ENCODE measurements around the gene GALNT2.

The GALNT2 gene

GRCh38 chr1:230070321-230071208 is 3.5 kb downstream of the GALNT2 start:
- peaks cover 32% of the 10 kb centered on the region for H3K4me1 ChIP-seq (ENCODE audit: insufficient read depth, low read length)
- H3K9me3 ChIP-seq (ENCODE audit: low read length): no peaks in the 10 kb centered on the region
- no peaks in the 10 kb centered on the region for H3K27me3 ChIP-seq (ENCODE audit: insufficient read depth, low read length)
- peaks cover under 1% of the 10 kb centered on the region for H3K36me3 ChIP-seq (ENCODE audit: insufficient read depth, low read length)
- no peak overlapping the region for H3K4me3 ChIP-seq (ENCODE audit: low read length)
- H2AFZ ChIP-seq (ENCODE audit: low read depth, low read length): no peak overlapping the region

- H3K4me1 ChIP-seq (ENCODE audit: insufficient read depth, low read length): peaks cover 25% of the 10 kb centered on the region
- H2AFZ ChIP-seq (ENCODE audit: low read depth, low read length): no peak overlapping the region
- peaks cover 3% of the 10 kb centered on the region for H3K36me3 ChIP-seq (ENCODE audit: insufficient read depth, low read length)
- H3K27me3 ChIP-seq (ENCODE audit: insufficient read depth, low read length): no peaks in the 10 kb centered on the region
- no peak overlapping the region for H3K4me3 ChIP-seq (ENCODE audit: low read length)
- H3K9me3 ChIP-seq (ENCODE audit: low read length): no peaks in the 10 kb centered on the region
Observed at GRCh38 chr1:230071316-230071715, 4.3 kb downstream of the GALNT2 start.

- Histone ChIP-seq H3K4me3 (ENCODE audit: low read length) (no peak overlapping the region), H3K27me3 (ENCODE audit: insufficient read depth, low read length) (no peaks in the 10 kb centered on the region), H3K4me1 (ENCODE audit: insufficient read depth, low read length) (peaks cover 24% of the 10 kb centered on the region), H3K36me3 (ENCODE audit: insufficient read depth, low read length) (peaks cover 5% of the 10 kb centered on the region), H2AFZ (ENCODE audit: low read depth, low read length) (no peak overlapping the region), H3K9me3 (ENCODE audit: low read length) (no peaks in the 10 kb centered on the region)
Observed at GRCh38 chr1:230072296-230072695, 5.3 kb downstream of the GALNT2 start.

GRCh38 chr1:230072866-230073265 is 5.8 kb downstream of the GALNT2 start:
- Histone ChIP-seq H3K4me3 (ENCODE audit: low read length) (no peak overlapping the region), H3K36me3 (ENCODE audit: insufficient read depth, low read length) (peaks cover 5% of the 10 kb centered on the region), H2AFZ (ENCODE audit: low read depth, low read length) (no peak overlapping the region), H3K27me3 (ENCODE audit: insufficient read depth, low read length) (no peaks in the 10 kb centered on the region), H3K9me3 (ENCODE audit: low read length) (no peaks in the 10 kb centered on the region), H3K4me1 (ENCODE audit: insufficient read depth, low read length) (peaks cover 24% of the 10 kb centered on the region)

- Histone ChIP-seq H3K4me3 (ENCODE audit: low read length) (no peak overlapping the region), H3K27me3 (ENCODE audit: insufficient read depth, low read length) (no peaks in the 10 kb centered on the region), H3K36me3 (ENCODE audit: insufficient read depth, low read length) (peaks cover 5% of the 10 kb centered on the region), H3K4me1 (ENCODE audit: insufficient read depth, low read length) (peaks cover 22% of the 10 kb centered on the region), H3K9me3 (ENCODE audit: low read length) (no peaks in the 10 kb centered on the region), H2AFZ (ENCODE audit: low read depth, low read length) (no peak overlapping the region)
Observed at GRCh38 chr1:230073371-230074035, 6.5 kb downstream of the GALNT2 start.

GRCh38 chr1:230074270-230074669 is 7.2 kb downstream of the GALNT2 start:
- peaks cover 16% of the 10 kb centered on the region for H3K4me1 ChIP-seq (ENCODE audit: insufficient read depth, low read length)

GRCh38 chr1:230074762-230075161 is 7.7 kb downstream of the GALNT2 start:
- Histone ChIP-seq H3K4me1 (ENCODE audit: insufficient read depth, low read length) (peaks cover 16% of the 10 kb centered on the region), H3K36me3 (ENCODE audit: insufficient read depth, low read length) (peaks cover 5% of the 10 kb centered on the region), H3K4me3 (ENCODE audit: low read length) (no peak overlapping the region)

More at GRCh38 chr1:230074270-230074669, 7.2 kb downstream of the GALNT2 start:
- Histone ChIP-seq H2AFZ (ENCODE audit: low read depth, low read length) (no peak overlapping the region), H3K4me3 (ENCODE audit: low read length) (no peak overlapping the region), H3K27me3 (ENCODE audit: insufficient read depth, low read length) (no peaks in the 10 kb centered on the region), H3K9me3 (ENCODE audit: low read length) (no peaks in the 10 kb centered on the region), H3K36me3 (ENCODE audit: insufficient read depth, low read length) (peaks cover 5% of the 10 kb centered on the region)

GRCh38 chr1:230076121-230076520 is 9.1 kb downstream of the GALNT2 start:
- H3K9me3 ChIP-seq (ENCODE audit: low read length): no peaks in the 10 kb centered on the region
- H3K27me3 ChIP-seq (ENCODE audit: insufficient read depth, low read length): no peaks in the 10 kb centered on the region
- H3K4me1 ChIP-seq (ENCODE audit: insufficient read depth, low read length): peaks cover 11% of the 10 kb centered on the region
- H3K4me3 ChIP-seq (ENCODE audit: low read length): no peak overlapping the region
- H2AFZ ChIP-seq (ENCODE audit: low read depth, low read length): no peak overlapping the region
- peaks cover 5% of the 10 kb centered on the region for H3K36me3 ChIP-seq (ENCODE audit: insufficient read depth, low read length)

More at GRCh38 chr1:230074762-230075161, 7.7 kb downstream of the GALNT2 start:
- no peak overlapping the region for H2AFZ ChIP-seq (ENCODE audit: low read depth, low read length)
- no peaks in the 10 kb centered on the region for H3K9me3 ChIP-seq (ENCODE audit: low read length)
- no peaks in the 10 kb centered on the region for H3K27me3 ChIP-seq (ENCODE audit: insufficient read depth, low read length)

- no peaks in the 10 kb centered on the region for H3K27me3 ChIP-seq (ENCODE audit: insufficient read depth, low read length)
- no peak overlapping the region for H3K4me3 ChIP-seq (ENCODE audit: low read length)
- H2AFZ ChIP-seq (ENCODE audit: low read depth, low read length): no peak overlapping the region
- H3K36me3 ChIP-seq (ENCODE audit: insufficient read depth, low read length): peaks cover 5% of the 10 kb centered on the region
- H3K9me3 ChIP-seq (ENCODE audit: low read length): no peaks in the 10 kb centered on the region
- peaks cover 11% of the 10 kb centered on the region for H3K4me1 ChIP-seq (ENCODE audit: insufficient read depth, low read length)
Observed at GRCh38 chr1:230077011-230077410, 10.0 kb downstream of the GALNT2 start.

- no peak overlapping the region for H3K4me3 ChIP-seq (ENCODE audit: low read length)
- H3K27me3 ChIP-seq (ENCODE audit: insufficient read depth, low read length): no peaks in the 10 kb centered on the region
- H3K9me3 ChIP-seq (ENCODE audit: low read length): peaks cover 1% of the 10 kb centered on the region
- H2AFZ ChIP-seq (ENCODE audit: low read depth, low read length): no peak overlapping the region
- peaks cover 11% of the 10 kb centered on the region for H3K4me1 ChIP-seq (ENCODE audit: insufficient read depth, low read length)
- peaks cover 5% of the 10 kb centered on the region for H3K36me3 ChIP-seq (ENCODE audit: insufficient read depth, low read length)
Observed at GRCh38 chr1:230077436-230078213, 10.6 kb downstream of the GALNT2 start.

GRCh38 chr1:230079199-230080024 is 12.4 kb downstream of the GALNT2 start:
- Histone ChIP-seq H3K4me3 (ENCODE audit: low read length) (no peak overlapping the region), H3K4me1 (ENCODE audit: insufficient read depth, low read length) (peaks cover 11% of the 10 kb centered on the region), H3K27me3 (ENCODE audit: insufficient read depth, low read length) (no peaks in the 10 kb centered on the region), H2AFZ (ENCODE audit: low read depth, low read length) (no peak overlapping the region), H3K36me3 (ENCODE audit: insufficient read depth, low read length) (peaks cover 5% of the 10 kb centered on the region), H3K9me3 (ENCODE audit: low read length) (peaks cover 4% of the 10 kb centered on the region)

GRCh38 chr1:230080822-230081221 is 13.8 kb downstream of the GALNT2 start:
- Histone ChIP-seq H3K9me3 (ENCODE audit: low read length) (peaks cover 4% of the 10 kb centered on the region), H3K27me3 (ENCODE audit: insufficient read depth, low read length) (no peaks in the 10 kb centered on the region), H3K36me3 (ENCODE audit: insufficient read depth, low read length) (peaks cover 2% of the 10 kb centered on the region), H3K4me1 (ENCODE audit: insufficient read depth, low read length) (peaks cover 11% of the 10 kb centered on the region), H2AFZ (ENCODE audit: low read depth, low read length) (no peak overlapping the region), H3K4me3 (ENCODE audit: low read length) (no peak overlapping the region)
